Spleen (tissue), 7 donors: ENCODE data around the gene SLC5A9.

Experiments used
- POLR2A ChIP-seq, 3 donors: fragments of 450-650 bp; IDR thresholded peaks; one replicate each; pipeline ENCODE4 v1.5.1; 2017; ENCODE audit warnings: antibody characterized with exemption in 3 of 3, mild to moderate bottlenecking in 1 of 3
- POLR2AphosphoS5 ChIP-seq, 3 donors: sonication (generic); formaldehyde crosslinking; IDR thresholded peaks; one replicate each; pipeline ENCODE4 v1.5.1; 2017; ENCODE audit warnings: antibody characterized with exemption in 3 of 3
- TF ChIP-seq, protein P1 (sequence below), 11 experiments: fragments of 200-600 bp in 7 of 11; fragments of 450-650 bp in 4 of 11; sonication (generic) in 4 of 11; IDR thresholded peaks in 8 of 11; conservative IDR thresholded peaks in 3 of 11; 1 replicate in 7 of 11; 2 replicates in 4 of 11; pipeline versions ENCODE4 v1.4.0 to v1.8.0; 2016 to 2021; ENCODE audit warnings: antibody characterized with exemption in 11 of 11, inconsistent platforms in 4 of 11, mild to moderate bottlenecking in 1 of 11
- donor health status: DM: no; HTN: no; CAD: no; lungs with moderate emphysema.
- donor health status: DM: no; HTN: no; CAD: no.
- donor health status: DM: no; HTN: no; CAD: no.

DNA sequence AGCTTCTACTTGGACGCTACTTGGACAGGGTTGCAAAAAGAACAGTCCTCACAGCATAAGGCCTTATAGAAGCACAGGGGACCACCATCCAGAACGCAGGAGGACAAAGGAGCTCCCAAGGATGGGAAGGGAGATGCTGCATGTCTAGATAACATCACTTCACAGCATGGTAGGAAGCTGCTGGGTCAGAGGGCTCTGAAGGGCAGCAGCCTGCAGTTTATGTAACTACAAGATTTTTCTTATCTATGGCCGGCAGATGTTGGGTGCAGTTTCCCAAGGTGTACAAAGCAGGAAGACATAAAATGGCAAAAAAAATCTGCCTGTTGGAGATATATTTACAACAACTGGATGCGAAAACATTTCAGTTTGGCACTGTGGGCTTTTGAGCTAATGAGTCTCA lies 45.3 kb upstream of the SLC5A9 start:
- TF ChIP-seq, protein P1, sequence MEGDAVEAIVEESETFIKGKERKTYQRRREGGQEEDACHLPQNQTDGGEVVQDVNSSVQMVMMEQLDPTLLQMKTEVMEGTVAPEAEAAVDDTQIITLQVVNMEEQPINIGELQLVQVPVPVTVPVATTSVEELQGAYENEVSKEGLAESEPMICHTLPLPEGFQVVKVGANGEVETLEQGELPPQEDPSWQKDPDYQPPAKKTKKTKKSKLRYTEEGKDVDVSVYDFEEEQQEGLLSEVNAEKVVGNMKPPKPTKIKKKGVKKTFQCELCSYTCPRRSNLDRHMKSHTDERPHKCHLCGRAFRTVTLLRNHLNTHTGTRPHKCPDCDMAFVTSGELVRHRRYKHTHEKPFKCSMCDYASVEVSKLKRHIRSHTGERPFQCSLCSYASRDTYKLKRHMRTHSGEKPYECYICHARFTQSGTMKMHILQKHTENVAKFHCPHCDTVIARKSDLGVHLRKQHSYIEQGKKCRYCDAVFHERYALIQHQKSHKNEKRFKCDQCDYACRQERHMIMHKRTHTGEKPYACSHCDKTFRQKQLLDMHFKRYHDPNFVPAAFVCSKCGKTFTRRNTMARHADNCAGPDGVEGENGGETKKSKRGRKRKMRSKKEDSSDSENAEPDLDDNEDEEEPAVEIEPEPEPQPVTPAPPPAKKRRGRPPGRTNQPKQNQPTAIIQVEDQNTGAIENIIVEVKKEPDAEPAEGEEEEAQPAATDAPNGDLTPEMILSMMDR (IDR thresholded peaks at IDR 0.05 in 8 of 11, conservative IDR thresholded peaks at IDR 0.05 in 3 of 11), result no peak
- peak in 2 of 3 donors; percentile 42 to 93 for TF ChIP-seq POLR2AphosphoS5 (IDR thresholded peaks at IDR 0.05)
- TF ChIP-seq POLR2A (IDR thresholded peaks at IDR 0.05), result no peak
